GM21786 (cell line): ENCODE results near the gene ERVFRD-1.
"Not testable (repeated sequence)": the region's sequence is repeated elsewhere in the genome, so short reads cannot be mapped to it uniquely, and the experiment has no call there.

Experiments used
- ATAC-seq: cut with Tn5 transposase; IDR thresholded peaks from one replicate; pipeline ENCODE4 v1.9.1; 2021; ENCODE audit not compliant: unreplicated experiment

The ERVFRD-1 gene

DNA sequence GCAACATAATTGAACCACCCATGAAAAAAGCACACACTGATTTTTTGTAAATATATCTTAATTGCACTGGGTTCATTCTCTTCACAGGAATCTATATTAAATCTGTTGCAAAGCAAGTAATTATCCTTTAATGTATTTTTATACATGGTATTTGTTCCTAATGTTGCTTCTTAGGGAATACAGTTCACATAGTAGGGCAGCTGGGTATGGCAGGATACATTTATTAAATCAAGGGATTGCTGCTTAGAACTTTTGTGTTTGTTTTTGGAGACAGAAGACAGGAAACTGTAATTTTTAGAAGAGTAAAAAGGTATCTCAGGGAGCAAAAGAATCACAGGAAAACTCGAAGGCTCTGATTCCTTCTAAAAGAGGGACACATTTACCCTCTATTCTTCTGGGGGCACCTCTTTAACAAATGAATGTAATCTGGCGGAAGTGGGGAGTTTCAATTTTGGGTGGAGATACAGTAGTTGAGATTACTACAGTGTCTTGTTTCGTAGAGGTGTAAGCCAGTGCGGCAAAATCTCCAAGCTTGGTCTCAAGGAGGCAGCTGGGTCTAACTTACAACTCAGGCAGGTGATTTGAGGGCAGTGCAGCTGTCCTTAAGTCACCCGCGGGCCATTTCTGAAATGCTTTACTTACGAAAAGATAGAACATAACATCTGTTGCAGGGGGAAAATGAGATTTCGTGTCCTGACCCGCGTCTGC lies 18.7 kb downstream of the ERVFRD-1 start:
- ATAC-seq = peak; percentile 32

DNA sequence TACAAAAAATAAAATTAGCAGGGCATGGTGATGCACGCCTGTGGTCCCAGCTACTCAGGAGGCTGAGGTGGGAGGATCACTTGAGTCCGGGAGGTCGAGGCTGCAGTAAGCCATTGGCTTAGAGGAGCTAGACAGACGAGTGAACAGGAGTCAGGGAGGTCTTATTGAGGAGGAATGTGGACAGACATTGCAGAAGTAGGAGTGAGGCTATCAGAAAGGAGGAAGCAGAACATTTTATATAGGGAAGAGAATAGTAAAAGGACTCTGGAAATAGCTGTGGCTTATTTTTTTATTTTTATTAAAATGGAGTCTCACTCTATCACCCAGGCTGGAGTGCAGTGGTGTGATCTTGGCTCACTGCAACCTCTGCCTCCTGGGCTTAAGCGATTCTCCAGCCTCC lies 20.4 kb downstream of the ERVFRD-1 start:
- ATAC-seq = not testable (repeated sequence)

DNA sequence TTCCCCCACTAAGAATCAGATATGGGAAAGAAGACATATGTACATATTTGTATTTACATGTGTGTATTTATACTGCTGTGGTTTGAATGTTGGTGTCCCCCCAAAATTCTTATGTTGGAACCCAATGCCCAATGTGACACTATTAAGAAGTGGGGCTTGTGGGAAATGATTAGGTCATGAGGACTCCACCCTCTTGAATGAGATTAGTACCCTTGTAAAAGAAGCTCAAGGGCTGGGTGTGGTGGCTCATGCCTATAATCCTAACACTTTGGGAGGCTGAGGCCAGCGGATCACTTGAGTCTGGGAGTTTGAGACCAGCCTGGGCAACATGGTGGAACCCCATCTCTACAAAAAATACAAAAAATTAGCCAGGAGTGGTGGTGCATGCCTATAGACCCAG lies 21.8 kb downstream of the ERVFRD-1 start:
- no peak for ATAC-seq

DNA sequence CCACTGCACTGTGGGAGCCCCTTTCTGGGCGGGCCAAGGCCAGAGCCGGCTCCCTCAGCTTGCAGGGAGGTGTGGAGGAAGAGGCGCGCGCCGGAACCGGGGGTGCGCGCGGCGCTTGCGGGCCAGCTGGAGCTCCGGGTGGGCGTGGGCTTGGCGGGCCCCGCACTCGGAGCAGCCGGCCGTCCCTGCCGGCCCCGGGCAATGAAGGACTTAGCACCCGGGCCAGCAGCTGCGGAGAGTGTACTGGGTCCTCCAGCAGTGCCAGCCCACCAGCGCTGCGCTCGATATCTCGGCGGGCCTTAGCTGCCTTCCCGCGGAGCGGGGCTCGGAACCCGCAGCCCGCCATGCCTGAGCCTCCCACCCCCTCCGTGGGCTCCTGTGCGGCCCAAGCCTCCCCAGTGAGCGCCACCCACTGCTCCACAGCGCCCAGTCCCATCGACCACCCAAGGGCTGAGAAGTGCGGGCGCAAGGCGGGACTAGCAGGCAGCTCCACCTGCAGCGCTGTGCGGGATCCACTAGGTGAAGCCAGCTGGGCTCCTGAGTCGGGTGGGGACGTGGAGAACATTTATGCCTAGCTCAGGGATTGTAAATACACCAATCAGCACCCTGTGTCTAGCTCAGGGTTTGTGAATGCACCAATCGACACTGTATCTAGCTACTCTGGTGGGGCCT lies 24.2 kb downstream of the ERVFRD-1 start:
- ATAC-seq = not testable (repeated sequence)

DNA sequence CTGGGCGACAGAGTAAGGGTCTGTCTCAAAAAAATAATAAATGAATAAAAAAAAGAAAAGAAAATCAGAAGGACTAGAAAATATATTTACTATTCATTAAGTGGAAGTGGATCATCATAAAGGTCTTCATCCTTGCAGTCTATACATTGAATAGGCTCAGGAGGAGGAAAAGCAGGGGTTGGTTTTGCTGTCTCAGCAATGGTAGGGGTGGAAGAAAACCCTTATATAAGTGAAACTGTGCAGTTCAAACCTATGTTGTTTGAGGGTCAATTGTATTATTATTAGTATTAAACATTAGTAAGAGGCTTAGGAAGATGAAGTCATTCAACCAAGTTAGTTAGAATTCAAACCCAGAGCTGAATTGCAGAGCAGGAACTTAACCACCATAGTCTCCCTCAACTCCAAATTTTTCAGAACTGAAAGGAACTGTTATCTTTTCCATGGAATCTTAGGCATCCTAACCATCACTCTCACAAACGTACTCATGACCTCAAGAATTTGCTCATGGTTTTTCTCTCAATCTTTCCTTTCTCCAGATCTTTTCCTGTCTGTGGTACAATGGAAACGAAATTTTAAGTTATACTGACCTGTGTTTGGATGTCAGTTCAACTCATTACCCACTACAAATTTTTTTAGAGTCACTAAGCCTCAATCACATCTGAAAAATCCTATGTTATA lies 25.6 kb downstream of the ERVFRD-1 start:
- ATAC-seq = no peak

DNA sequence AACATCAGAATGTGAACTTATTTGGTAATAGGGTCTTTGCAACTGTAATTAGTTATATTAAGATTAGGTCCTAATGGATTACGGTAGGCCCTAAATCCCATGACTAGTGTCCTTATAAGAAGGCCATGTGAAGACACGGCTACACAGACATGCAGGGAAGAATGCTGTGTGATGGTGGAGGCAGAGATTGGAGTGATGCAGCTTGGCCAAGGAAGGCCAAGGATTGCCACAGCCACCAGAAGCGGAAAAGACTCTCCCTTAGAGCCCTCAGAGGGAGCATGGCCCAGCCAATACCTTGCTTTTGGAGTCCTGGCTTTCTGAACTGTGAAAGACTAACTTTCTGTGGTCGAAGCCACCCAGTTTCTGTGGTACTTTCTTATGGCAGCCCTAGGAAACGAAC lies 27.6 kb downstream of the ERVFRD-1 start:
- ATAC-seq = no peak

DNA sequence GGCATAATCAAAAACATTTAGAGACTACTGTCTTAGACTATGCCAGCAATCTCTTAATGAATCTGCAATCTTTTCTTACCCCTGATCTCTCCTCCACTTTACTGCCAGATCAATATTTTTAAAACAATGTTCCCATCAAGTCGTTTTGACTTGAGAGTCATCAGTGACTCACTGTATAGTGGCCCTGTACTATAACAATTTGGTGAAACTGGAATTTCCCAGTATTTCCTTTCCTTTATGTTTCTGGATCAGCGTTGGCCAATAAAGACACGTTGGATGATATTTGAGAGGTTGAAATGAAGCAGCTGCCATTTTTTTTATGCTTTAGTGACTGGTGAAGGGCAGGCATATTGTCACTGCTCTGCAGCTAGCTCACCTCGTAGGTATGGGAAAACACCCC lies 28.0 kb downstream of the ERVFRD-1 start:
- ATAC-seq = no peak

DNA sequence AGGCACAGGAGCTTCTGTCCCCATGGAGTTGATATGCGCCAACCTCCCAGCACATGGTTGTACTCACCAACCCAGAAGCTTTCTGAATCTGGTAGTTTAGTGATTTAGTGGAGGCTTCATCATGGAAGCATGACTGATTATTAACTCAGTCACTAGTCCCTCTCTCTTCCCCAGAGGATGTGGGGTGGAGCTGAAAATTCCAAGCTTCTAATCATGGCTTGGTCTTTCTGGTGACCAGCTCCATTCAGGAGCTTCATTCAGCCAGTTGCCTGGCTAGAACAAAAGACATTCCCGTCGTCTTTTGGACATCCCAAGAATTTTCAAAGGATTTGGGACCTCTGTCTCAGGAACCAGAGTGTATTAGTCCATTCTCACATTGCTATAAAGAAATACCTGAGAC lies 31.2 kb downstream of the ERVFRD-1 start:
- ATAC-seq = no peak

DNA sequence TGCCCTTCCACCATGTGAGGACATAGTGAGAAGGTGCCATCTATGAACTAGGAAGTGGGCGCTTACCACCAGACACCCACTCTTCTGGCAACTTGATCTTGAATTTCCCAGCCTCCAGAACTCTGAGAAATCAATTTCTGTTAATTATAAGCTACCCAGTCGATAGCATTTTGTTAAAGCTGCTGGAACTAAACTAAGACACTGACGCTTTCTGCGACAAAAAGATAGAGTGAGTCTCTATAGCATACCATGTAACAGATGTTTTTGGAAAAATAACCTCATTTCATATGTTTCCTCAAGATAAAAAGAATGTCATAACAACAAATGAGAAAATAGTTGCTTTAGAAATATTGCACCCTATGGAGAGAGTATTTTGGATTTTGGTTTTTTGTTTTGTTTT lies 33.3 kb downstream of the ERVFRD-1 start:
- ATAC-seq = no peak

DNA sequence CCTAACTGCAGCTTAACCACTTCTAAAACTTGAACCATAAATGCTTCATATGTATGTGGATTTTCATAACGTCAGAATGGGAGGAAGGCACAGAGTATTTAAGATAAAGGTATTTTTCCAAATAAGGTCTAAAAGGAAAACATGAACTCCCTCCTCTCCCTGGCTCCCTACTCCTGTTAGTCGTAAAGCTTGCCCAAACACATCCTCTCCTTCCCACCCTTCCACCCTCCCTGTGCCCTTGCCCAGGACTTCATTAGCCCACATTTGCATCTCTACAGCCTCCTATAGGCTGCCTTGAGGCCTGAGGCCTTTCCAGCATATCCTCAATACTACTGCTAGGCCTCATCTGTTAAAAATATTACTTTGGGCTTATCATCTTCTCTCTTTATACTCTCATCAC lies 35.0 kb downstream of the ERVFRD-1 start:
- ATAC-seq = no peak

DNA sequence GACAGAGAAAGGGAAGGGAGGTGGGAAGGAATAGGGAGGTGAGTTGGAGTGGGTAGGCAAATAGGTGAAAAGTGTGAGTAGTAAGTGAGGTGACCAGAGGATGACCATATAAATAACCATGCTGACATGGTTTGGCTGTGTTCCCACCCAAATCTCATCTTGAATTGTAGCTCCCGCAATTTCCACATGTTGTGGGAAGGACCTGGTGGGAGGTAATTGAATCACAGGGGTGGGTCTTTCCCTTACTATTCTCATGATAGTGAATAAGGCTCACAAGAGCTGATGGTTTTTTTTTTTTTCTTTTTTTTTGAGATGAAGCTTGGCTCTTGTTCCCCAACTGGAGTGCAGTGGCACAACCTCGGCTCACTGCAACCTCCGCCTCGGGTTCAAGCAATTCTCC lies 39.4 kb downstream of the ERVFRD-1 start:
- no peak for ATAC-seq

DNA sequence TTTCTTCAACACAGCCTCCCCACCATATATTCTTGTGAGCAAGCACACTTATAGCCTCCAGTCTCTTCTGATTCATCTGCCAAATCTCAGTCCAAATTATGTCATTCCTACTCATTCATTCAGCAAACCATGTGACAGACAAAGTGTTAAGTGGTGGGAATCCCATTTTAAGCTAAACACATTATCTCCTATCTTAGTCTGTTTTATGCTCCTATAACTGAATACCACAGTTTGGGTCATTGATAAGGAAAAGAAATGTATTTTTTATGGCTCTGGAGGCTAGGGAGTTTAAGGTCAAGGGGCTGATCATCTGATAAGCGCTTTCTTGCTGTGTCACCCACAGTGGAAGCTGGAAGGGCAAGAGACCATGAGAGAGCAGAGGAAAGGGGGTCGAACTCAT lies 41.8 kb downstream of the ERVFRD-1 start:
- ATAC-seq = no peak

DNA sequence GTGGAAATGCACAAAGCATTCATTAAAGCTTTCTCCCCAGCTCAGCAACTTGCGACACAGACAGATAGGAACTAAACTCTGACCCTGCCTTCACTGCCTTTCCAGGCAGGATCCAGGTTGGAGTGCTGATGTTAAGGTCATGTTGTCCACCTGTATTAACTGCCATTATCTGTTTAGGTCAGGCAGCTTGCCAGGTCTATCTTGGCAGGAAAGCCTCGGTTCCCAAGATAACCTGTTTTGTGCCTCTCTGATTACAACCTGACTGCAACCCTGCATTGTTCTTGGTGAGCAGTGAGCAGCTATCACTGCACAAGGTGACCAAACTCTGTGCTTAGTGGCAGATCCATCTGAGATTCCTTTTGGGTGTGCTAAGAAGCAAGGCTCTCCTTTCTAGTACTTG lies 44.2 kb downstream of the ERVFRD-1 start:
- no peak for ATAC-seq

DNA sequence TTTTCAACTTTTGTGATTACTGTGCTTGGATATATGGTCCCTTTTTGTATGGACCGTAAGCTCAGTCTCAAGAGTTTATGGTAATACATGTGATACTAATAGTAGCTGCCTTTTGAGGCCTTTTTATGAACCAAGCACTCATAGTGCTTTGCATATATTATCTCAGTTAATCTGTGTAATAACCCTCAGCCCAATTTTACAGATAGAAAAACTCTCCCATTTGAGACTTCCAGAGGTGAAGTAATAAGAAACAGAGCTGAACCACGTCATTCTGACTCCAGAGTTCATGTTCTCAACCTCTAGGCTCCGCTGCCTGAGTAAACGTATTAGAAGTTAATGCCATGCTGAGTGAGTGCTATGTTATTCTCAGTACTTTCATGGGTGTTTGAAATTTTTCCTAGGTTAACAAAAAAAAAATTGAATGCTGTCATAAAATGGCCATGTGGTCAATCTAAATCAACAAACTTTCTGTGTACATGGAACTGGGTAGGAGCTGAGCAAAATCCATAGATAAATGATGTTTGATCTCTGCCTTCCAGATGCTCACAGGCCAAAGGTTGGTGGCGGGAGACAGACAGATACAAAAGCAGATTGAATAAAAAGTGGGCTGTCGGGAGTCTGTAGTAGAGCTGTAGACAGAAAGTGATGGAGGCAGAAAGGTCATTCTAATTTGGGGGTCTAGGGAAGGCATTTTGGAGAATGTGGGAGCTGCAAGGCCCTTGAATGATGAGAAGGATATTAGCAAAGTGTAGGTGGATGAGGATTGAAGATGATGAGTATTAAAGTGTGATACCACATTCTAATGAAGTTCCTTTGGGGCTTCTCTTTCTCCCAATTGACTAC lies 44.8 kb downstream of the ERVFRD-1 start:
- ATAC-seq = no peak

DNA sequence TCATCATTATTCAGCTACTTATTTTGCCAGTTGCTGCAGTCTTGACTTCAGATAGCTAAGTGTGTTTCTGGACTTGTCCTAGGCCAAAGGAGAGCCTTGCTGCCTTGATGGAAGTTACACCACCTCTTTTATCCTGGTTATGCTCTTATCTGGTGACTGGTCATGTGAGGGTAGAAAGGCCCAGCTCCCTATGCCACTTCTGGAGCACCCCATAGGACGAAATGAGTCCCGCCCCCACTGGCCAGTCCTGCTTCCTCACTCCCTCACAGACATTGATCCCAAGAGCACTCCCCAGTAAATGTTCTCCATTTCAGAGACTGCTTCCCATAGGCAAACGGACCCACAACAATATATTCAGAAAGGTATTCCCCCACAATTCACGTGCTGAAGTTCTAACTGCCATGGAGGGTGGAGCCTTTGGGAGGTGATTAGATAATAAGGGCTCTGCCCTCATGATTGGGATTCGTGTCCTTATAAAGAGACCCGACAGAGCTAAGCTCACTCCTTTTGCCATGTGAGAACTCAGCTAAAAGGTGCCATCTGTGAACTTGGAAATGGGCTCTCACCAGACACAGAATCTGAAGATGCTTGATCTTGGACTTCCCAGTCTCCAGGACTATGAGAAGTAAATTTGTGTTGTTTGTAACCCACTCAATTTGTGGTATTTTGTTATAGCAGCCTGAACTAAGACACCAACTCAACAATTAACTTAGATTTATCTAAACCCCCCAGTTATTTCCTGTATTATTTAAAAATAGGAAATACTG lies 45.9 kb downstream of the ERVFRD-1 start:
- no peak for ATAC-seq

DNA sequence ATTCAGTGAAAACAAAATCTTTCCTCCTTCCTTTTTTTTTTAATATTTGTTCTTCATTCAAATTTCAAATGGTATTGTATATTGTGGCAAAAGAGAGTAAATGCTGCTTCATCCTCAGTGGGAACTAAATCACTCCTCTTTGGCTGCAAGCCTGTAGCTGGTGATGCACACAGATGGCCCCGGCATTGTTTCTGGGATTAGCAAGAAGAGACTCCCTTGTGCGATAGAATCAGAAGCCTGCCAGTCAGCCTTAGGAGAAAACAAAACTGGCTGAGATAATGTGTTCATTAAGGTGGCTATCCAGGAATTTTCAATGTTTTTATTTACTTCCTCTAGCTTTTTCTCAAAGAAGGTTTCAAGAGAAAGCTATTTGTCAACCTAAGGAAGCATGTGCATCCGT lies 46.7 kb downstream of the ERVFRD-1 start:
- no peak for ATAC-seq

DNA sequence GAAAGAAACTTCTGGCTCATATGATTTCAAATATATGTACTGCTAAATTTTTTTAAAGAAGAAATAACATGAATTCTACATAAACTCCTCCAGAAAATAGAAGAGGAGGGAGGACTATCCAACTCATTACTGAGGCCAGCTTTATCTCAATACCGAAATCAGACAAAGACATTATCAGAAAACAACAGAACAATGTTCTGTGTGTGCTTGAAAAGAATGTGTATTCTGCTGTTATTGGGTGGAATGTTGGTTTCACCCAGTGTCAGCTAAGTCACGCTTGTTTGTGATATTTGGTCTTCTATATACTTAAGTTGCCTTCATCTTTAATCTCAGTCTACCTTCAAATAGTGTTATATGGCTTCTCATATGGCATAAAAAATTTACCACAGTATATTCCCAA lies 48.8 kb downstream of the ERVFRD-1 start:
- no peak for ATAC-seq

DNA sequence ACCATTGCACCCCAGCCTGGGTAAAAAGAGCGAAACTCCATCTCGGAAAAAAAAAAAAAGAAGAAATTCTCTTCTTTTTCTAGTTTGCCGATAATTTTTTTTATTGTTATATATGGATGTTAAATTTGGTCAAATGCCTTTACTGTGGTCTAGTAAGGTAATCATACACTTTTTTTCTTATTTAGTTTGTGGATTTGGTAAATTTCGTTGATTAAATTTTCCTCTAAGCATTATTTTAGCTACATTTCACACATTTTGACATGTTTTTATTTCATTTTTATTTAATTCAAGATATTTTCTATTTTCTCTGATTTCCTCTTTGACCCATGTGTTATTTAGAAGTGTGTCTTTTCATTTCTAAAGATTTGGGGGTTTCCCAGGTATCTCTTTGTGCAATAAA lies 49.4 kb downstream of the ERVFRD-1 start:
- ATAC-seq = no peak

DNA sequence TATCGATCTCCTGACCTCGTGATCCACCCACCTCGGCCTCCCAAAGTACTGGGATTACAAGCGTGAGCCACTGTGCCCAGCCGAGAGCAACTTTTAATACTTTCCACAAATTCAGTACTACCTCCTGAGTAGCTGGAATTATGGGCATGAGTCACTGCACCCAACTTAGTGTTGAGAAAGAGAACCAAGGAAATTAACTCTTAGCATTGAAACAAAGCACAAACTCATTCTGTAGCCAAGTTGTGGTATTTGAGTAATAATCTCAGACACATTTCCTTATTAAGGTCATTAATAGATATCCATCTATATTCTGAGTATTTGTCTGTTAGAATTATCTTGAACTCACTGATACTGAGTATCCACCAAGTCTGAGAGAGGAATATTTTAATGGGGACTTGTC lies 53.1 kb downstream of the ERVFRD-1 start:
- ATAC-seq = no peak

DNA sequence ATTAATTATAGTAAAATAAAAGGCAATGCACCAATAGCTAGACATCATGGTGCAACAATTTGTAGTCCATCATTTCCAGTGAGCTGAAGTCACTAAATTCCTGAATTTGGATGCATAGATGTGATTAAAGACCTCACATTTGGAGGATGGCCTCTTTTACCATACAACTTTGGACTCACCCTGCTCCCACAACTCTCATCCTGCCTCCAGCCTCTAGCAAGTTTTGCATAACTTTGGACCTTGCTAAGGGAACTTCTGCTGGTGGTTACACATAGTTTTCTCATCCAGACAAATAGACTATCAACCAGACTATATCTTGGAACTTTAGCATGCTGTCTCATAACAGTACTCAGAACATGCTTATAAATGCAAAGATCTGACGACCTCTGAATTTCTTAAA lies 54.7 kb downstream of the ERVFRD-1 start:
- ATAC-seq = no peak
